OCI-LY7 (cell line): ENCODE results near the gene OGFR. TPM values are rescaled to one million over a fixed set of nuclear protein-coding genes. Genes with fewer than 3 reads are reported as not detected.

Experiments used
- BruUV-seq: library from RNA; stranded (reverse); fragments of 400-500 nt; replicated peaks from 2 replicates; lab custom pipeline; 2021; lab: Mats Ljungman, UMichigan
- CTCF ChIA-PET: fragments of 300-600 bp; sonication (Branson Sonifier 250); formaldehyde crosslinking; loops from one replicate; lab custom pipeline; 2022; ENCODE audit warnings: antibody characterized with exemption; ENCODE audit not compliant: unreplicated experiment; lab: Charles Lee
- POLR2A ChIA-PET: fragments of 300-600 bp; sonication (Branson Sonifier 250); formaldehyde crosslinking; loops from one replicate; lab custom pipeline; 2022; ENCODE audit warnings: antibody characterized with exemption; lab: Charles Lee
- DNase-seq: peaks from one replicate; pipeline ENCODE4 v3.0.0-alpha.2; 2015; ENCODE audit warnings: low spot score
- H2AFZ ChIP-seq: fragments of 200-600 bp; sonication (generic), shearing (Covaris generic); 2 replicates; pipeline ENCODE4 v1.6.1; 2014; ENCODE audit warnings: mild to moderate bottlenecking, antibody characterized with exemption, low read length, moderate library complexity
- H3K27ac ChIP-seq: fragments of 200-600 bp; sonication (generic); 2 replicates; pipeline ENCODE4 v1.5.1; 2014; ENCODE audit warnings: mixed run types, low read depth, mild to moderate bottlenecking, moderate library complexity, low read length, inconsistent platforms; ENCODE audit not compliant: poor library complexity, severe bottlenecking
- H3K36me3 ChIP-seq: fragments of 200-600 bp; sonication (generic); 2 replicates; pipeline ENCODE4 v1.6.1; 2014; ENCODE audit warnings: mild to moderate bottlenecking, antibody characterized with exemption, low read length, moderate library complexity, mixed read lengths; ENCODE audit not compliant: insufficient read depth
- H3K4me1 ChIP-seq: fragments of 200-600 bp; sonication (generic); 2 replicates; pipeline ENCODE4 v1.5.1; 2014; ENCODE audit warnings: mild to moderate bottlenecking, low read length; ENCODE audit not compliant: insufficient read depth, poor library complexity, severe bottlenecking
- H3K4me2 ChIP-seq: fragments of 200-600 bp; sonication (generic); 2 replicates; pipeline ENCODE4 v1.6.1; 2014; ENCODE audit warnings: mild to moderate bottlenecking, low read length
- H3K4me3 ChIP-seq: fragments of 200-600 bp; sonication (generic); 2 replicates; pipeline ENCODE4 v1.5.1; 2014; ENCODE audit warnings: mild to moderate bottlenecking, low read depth, low read length; ENCODE audit not compliant: poor library complexity, severe bottlenecking
- H3K79me2 ChIP-seq: fragments of 200-600 bp; sonication (generic); 2 replicates; pipeline ENCODE4 v1.6.1; 2016; ENCODE audit warnings: low read depth, mild to moderate bottlenecking, low read length, moderate library complexity, mixed read lengths; ENCODE audit not compliant: insufficient read depth
- H3K9me2 ChIP-seq: fragments of 200-600 bp; sonication (generic); 2 replicates; pipeline ENCODE4 v1.6.1; 2016; ENCODE audit warnings: mild to moderate bottlenecking, low read length, mixed read lengths; ENCODE audit not compliant: insufficient read depth
- H3K9me3 ChIP-seq: fragments of 200-600 bp; sonication (generic); 2 replicates; pipeline ENCODE4 v1.6.1; 2014; ENCODE audit warnings: mild to moderate bottlenecking, mixed run types, low read length, mixed read lengths
- H4K20me1 ChIP-seq: fragments of 200-600 bp; sonication (generic); 2 replicates; pipeline ENCODE4 v1.6.1; 2014; ENCODE audit warnings: mild to moderate bottlenecking, antibody characterized with exemption, low read length, moderate library complexity, mixed read lengths; ENCODE audit not compliant: insufficient read depth
- EZH2phosphoT487 ChIP-seq: fragments of 200-600 bp; sonication (generic); IDR thresholded peaks from 2 replicates; pipeline ENCODE4 v1.6.1; 2018; ENCODE audit warnings: low read depth, borderline replicate concordance, mild to moderate bottlenecking, mixed run types, antibody characterized with exemption, low read length, moderate library complexity, mixed read lengths
- intact Hi-C: fragments of 100-400 bp; cut with micrococcal nuclease; formaldehyde crosslinking; loops from one replicate; pipeline ENCODE4 v1.10.0; 2022; ENCODE audit not compliant: unreplicated experiment
- total RNA-seq, 2 experiments: library from RNA; depleted of rRNA in 1 of 2; stranded (reverse); fragments of >200 nt in 1 of 2; shearing (Covaris generic) in 1 of 2; gene quantifications; 2 replicates each; pipeline ENCODE4 v1.2.3, GENCODE V29; 2014 to 2022
- TF ChIP-seq, protein P1 (sequence below): fragments of 200-600 bp; sonication (generic); conservative IDR thresholded peaks from 2 replicates; pipeline ENCODE4 v1.5.1; 2014; ENCODE audit warnings: mild to moderate bottlenecking, antibody characterized with exemption, low read length, moderate library complexity, mixed read lengths

OGFR gene
- total RNA-seq, 2 experiments from 2014 or later = 64.8 to 69.9 TPM

DNA sequence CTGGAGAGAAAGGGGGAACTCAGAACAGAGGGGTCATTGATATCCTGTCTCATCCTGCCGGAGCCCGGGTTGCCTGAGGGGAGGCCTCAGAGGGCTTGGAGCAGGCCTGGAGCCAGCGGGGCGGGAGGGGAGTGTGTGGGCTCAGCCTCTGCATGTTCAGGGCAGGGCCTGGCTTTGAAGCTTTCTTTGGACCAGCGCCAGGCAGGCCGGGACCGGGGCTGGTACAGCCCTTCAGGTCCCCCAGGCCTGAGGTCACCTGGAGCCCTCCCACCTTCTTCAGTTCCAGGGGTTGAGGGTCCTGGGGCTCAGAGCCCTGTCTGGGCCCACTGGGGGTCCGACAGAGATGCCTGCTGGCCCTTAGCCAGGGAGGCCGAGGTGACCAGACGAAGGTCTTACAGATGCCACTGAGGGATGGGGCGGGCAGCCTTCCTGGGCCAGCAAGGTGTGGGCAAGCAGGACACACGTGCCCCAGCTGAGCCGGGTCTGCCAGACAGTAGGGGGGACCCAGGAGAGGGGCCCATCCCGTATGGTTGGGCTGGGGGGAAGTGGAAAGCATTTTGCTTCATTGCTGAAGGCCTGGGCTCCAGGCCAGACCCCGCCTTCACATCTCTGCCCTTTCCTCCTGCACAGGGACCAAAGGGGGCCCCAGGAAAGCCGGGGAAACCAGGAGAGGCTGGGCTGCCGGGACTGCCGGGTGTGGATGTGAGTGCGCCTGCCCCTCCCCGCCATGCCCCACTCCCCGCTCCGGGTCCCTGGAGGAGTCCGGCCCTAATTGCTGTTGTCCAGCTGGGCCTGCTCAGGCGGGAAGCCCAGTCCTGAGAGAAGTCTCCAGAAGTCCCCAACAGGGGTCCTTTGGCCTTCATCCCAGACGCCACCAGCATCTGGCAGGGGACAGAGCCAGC lies 14.2 kb downstream of the OGFR start:
- no peaks in the 10 kb centered on the region for H3K9me2 ChIP-seq
- peaks cover 3% of the 10 kb centered on the region; the same call in 1 of the 2 replicates for H3K36me3 ChIP-seq
- H3K79me2 ChIP-seq = no peaks in the 10 kb centered on the region
- H4K20me1 ChIP-seq = no peaks in the 10 kb centered on the region
- H2AFZ ChIP-seq = no peak overlapping the region
- no peak overlapping the region for H3K4me3 ChIP-seq
- intact Hi-C loops = no loop called here
- no peak overlapping the region for H3K4me2 ChIP-seq
- no peak for TF ChIP-seq EZH2phosphoT487
- TF ChIP-seq, protein P1, sequence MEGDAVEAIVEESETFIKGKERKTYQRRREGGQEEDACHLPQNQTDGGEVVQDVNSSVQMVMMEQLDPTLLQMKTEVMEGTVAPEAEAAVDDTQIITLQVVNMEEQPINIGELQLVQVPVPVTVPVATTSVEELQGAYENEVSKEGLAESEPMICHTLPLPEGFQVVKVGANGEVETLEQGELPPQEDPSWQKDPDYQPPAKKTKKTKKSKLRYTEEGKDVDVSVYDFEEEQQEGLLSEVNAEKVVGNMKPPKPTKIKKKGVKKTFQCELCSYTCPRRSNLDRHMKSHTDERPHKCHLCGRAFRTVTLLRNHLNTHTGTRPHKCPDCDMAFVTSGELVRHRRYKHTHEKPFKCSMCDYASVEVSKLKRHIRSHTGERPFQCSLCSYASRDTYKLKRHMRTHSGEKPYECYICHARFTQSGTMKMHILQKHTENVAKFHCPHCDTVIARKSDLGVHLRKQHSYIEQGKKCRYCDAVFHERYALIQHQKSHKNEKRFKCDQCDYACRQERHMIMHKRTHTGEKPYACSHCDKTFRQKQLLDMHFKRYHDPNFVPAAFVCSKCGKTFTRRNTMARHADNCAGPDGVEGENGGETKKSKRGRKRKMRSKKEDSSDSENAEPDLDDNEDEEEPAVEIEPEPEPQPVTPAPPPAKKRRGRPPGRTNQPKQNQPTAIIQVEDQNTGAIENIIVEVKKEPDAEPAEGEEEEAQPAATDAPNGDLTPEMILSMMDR = no peak
- CTCF ChIA-PET = no interaction called here
- POLR2A ChIA-PET = interaction anchor here (0.6 kb wide), 1 partner anchor 13 kb away, joined by 3 read pairs; no protein-coding TSS in a partner anchor
- no peak overlapping the region for H3K27ac ChIP-seq
- H3K4me1 ChIP-seq = no peaks in the 10 kb centered on the region
- DNase-seq = no peak
- H3K9me3 ChIP-seq = no peaks in the 10 kb centered on the region
- BruUV-seq = no TSS peak

DNA sequence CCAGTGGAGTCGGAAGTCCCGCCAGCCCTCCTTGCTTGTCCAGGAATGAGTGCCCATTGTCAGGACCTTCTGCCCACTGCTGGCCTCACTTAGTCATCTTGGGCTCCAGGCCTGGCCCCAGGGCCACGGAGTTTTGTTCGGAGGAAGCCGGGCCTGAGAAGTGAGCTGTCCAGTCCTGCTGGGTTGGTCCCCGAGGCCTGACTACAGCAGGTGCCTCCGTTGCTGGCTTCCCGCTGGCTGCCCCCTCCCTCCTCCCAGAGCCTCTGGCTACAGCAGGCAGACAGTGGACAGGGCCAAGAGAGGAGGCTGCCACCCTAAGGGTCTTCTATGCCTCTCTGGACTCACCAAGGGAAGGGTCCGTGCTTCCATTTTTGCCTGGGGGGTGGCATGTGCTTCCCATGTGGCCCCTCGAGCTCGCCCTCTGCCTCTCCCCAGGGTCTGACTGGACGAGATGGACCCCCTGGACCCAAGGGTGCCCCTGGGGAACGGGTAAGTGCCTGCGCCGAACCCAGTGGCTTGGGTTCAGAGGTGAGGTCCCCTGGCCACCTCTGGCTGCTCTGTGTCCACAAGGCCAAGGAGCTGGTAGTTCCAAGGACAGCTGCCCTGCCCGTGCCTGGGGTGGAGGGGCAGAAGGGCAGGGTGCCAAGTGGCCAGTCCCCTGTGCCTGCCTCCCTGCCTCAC lies 15.0 kb downstream of the OGFR start:
- Histone ChIP-seq H4K20me1 (no peaks in the 10 kb centered on the region), H3K4me3 (no peak overlapping the region), H3K9me2 (no peaks in the 10 kb centered on the region), H3K27ac (no peak overlapping the region), H2AFZ (no peak overlapping the region), H3K9me3 (no peaks in the 10 kb centered on the region), H3K4me1 (peaks cover 2% of the 10 kb centered on the region), H3K79me2 (no peaks in the 10 kb centered on the region), H3K36me3 (no peaks in the 10 kb centered on the region), H3K4me2 (no peak overlapping the region)
- intact Hi-C loops = no loop called here
- CTCF ChIA-PET = no interaction called here
- no peak for DNase-seq
- POLR2A ChIA-PET = no interaction called here
- TF ChIP-seq, protein P1 = no peak
- no peak for TF ChIP-seq EZH2phosphoT487
- BruUV-seq = no TSS peak
